ENCODE measurements around the gene ZBTB17.
"Not testable (repeated sequence)": the region's sequence is repeated elsewhere in the genome, so short reads cannot be mapped to it uniquely, and the experiment has no call there.

ZBTB17 gene

GRCh38 chr1:15913607-15914006 is 62.3 kb downstream of the ZBTB17 start:
- FAIRE-seq; DNase-seq (ENCODE audit: insufficient read length, low spot score): not testable (repeated sequence)

- FAIRE-seq, result no peak
- DNase-seq (ENCODE audit: insufficient read length, low spot score), result no peak
Measured at GRCh38 chr1:15911927-15912326, 64.0 kb downstream of the ZBTB17 start.

- FAIRE-seq, result no peak
- DNase-seq (ENCODE audit: insufficient read length, low spot score), result no peak
Measured at GRCh38 chr1:15911141-15911540, 64.8 kb downstream of the ZBTB17 start.

- no peak for DNase-seq (ENCODE audit: insufficient read length, low spot score)
- no peak for FAIRE-seq
Measured at GRCh38 chr1:15908597-15908996, 67.3 kb downstream of the ZBTB17 start.

GRCh38 chr1:15902882-15903281 is 73.0 kb downstream of the ZBTB17 start:
- DNase-seq (ENCODE audit: insufficient read length, low spot score) (no peak), FAIRE-seq (no peak)

- DNase-seq (ENCODE audit: insufficient read length, low spot score) (no peak), FAIRE-seq (no peak)
Measured at GRCh38 chr1:15900662-15901279, 75.1 kb downstream of the ZBTB17 start.

- FAIRE-seq (no peak), DNase-seq (ENCODE audit: insufficient read length, low spot score) (no peak)
Measured at GRCh38 chr1:15899266-15899665, 76.6 kb downstream of the ZBTB17 start.

- FAIRE-seq; DNase-seq (ENCODE audit: insufficient read length, low spot score): not testable (repeated sequence)
Measured at GRCh38 chr1:15896841-15897610, 78.9 kb downstream of the ZBTB17 start.

GRCh38 chr1:15895233-15895632 is 80.7 kb downstream of the ZBTB17 start:
- FAIRE-seq (no peak), DNase-seq (ENCODE audit: insufficient read length, low spot score) (no peak)

- not testable (repeated sequence) for DNase-seq (ENCODE audit: insufficient read length, low spot score); FAIRE-seq
Measured at GRCh38 chr1:15892857-15893599, 82.9 kb downstream of the ZBTB17 start.

Data from GM19239 (cell line).